GM18858 (cell line): Measurements from ENCODE around the gene DSN1.

ENCODE experiments used
- ATAC-seq: cut with Tn5 transposase; IDR thresholded peaks from one replicate; pipeline ENCODE4 v1.9.1; 2021; ENCODE audit not compliant: unreplicated experiment

Gene DSN1

GRCh38 chr20:36758276-36758675, 15.3 kb downstream of the DSN1 start:
- no peak for ATAC-seq

- no peak for ATAC-seq
These were observed 17.1 kb downstream of the DSN1 start for GRCh38 chr20:36756496-36756895.

GRCh38 chr20:36754656-36755222, 18.8 kb downstream of the DSN1 start:
- no peak for ATAC-seq

- ATAC-seq, result no peak
These were observed 21.0 kb downstream of the DSN1 start for GRCh38 chr20:36752582-36752981.

GRCh38 chr20:36745927-36746659, 27.5 kb downstream of the DSN1 start, which contains the start of gene NDRG3:
NDRG3 (minus strand) TSS chr20:36746090; CDS start chr20:36721735, 24,355 bp downstream.
- ATAC-seq, result peak; percentile 86

GRCh38 chr20:36745234-36745926, 28.2 kb downstream of the DSN1 start:
- ATAC-seq, result peak; percentile 21

- no peak for ATAC-seq
These were observed 28.8 kb downstream of the DSN1 start for GRCh38 chr20:36744764-36745191.

- ATAC-seq, result no peak
These were observed 29.3 kb downstream of the DSN1 start for GRCh38 chr20:36744243-36744642.

GRCh38 chr20:36742558-36742957, 31.0 kb downstream of the DSN1 start:
- ATAC-seq, result no peak

- no peak for ATAC-seq
These were observed 32.5 kb downstream of the DSN1 start for GRCh38 chr20:36741072-36741471.

GRCh38 chr20:36737183-36737499, 36.4 kb downstream of the DSN1 start:
- ATAC-seq, result no peak

- ATAC-seq, result no peak
These were observed 36.9 kb downstream of the DSN1 start for GRCh38 chr20:36736451-36737182.

- ATAC-seq, result no peak
These were observed 41.1 kb downstream of the DSN1 start for GRCh38 chr20:36732456-36732855.

GRCh38 chr20:36728986-36729385, 44.6 kb downstream of the DSN1 start:
- no peak for ATAC-seq

- ATAC-seq, result no peak
These were observed 47.4 kb downstream of the DSN1 start for GRCh38 chr20:36726168-36726567.

- no peak for ATAC-seq
These were observed 53.1 kb downstream of the DSN1 start for GRCh38 chr20:36720510-36720909.

- ATAC-seq, result no peak
These were observed 55.9 kb downstream of the DSN1 start for GRCh38 chr20:36717657-36718056.

GRCh38 chr20:36717021-36717420, 56.5 kb downstream of the DSN1 start:
- ATAC-seq, result no peak

- ATAC-seq, result no peak
These were observed 60.8 kb downstream of the DSN1 start for GRCh38 chr20:36712775-36713174.

- no peak for ATAC-seq
These were observed 64.4 kb downstream of the DSN1 start for GRCh38 chr20:36709126-36709525.

- ATAC-seq, result no peak
These were observed 70.0 kb downstream of the DSN1 start for GRCh38 chr20:36703530-36703929.
